Hepatocyte (in vitro differentiated cells): Measurements from ENCODE around the gene RABGAP1L. TPM values are rescaled to one million over a fixed set of nuclear protein-coding genes. Genes with fewer than 3 reads are reported as not detected.

ENCODE experiments used
- DNase-seq: peaks from one replicate; pipeline ENCODE4 v3.0.0-alpha.2; 2016; ENCODE audit warnings: low spot score
- H2AFZ ChIP-seq: fragments of 200-600 bp; sonication (generic); 2 replicates; pipeline ENCODE4 v1.6.0; 2016; ENCODE audit warnings: antibody characterized with exemption, mild to moderate bottlenecking
- H3K27ac ChIP-seq: fragments of 200-600 bp; sonication (generic); 2 replicates; pipeline ENCODE4 v1.5.1; 2016; ENCODE audit warnings: mild to moderate bottlenecking
- H3K27me3 ChIP-seq: fragments of 200-600 bp; sonication (generic); 2 replicates; pipeline ENCODE4 v1.6.1; 2016
- H3K36me3 ChIP-seq: fragments of 200-600 bp; sonication (generic); replicated peaks from 2 replicates; pipeline ENCODE4 v1.5.1; 2016; ENCODE audit warnings: low read depth; ENCODE audit not compliant: insufficient read depth
- H3K4me1 ChIP-seq: fragments of 200-600 bp; sonication (generic); 2 replicates; pipeline ENCODE4 v1.5.1; 2016; ENCODE audit warnings: mild to moderate bottlenecking, moderate library complexity; ENCODE audit not compliant: insufficient read depth
- H3K4me2 ChIP-seq: fragments of 200-600 bp; sonication (generic); 2 replicates; pipeline ENCODE4 v1.6.0; 2016
- H3K4me3 ChIP-seq: fragments of 200-600 bp; sonication (generic); 2 replicates; pipeline ENCODE4 v1.5.1; 2016; ENCODE audit warnings: mild to moderate bottlenecking
- H3K79me2 ChIP-seq: fragments of 200-600 bp; sonication (generic); 2 replicates; pipeline ENCODE4 v1.6.0; 2017; ENCODE audit warnings: mild to moderate bottlenecking
- H3K9me2 ChIP-seq: fragments of 200-600 bp; sonication (generic); replicated peaks from 2 replicates; pipeline ENCODE4 v1.6.0; 2017; ENCODE audit warnings: mild to moderate bottlenecking; ENCODE audit not compliant: insufficient read depth
- H3K9me3 ChIP-seq: fragments of 200-600 bp; sonication (generic); 2 replicates; pipeline ENCODE4 v1.5.1; 2016; ENCODE audit warnings: low read depth, mild to moderate bottlenecking
- H4K20me1 ChIP-seq: fragments of 200-600 bp; sonication (generic); 2 replicates; pipeline ENCODE4 v1.6.0; 2016; ENCODE audit warnings: mild to moderate bottlenecking; ENCODE audit not compliant: insufficient read depth, poor library complexity, severe bottlenecking
- EZH2 ChIP-seq: fragments of 200-600 bp; sonication (generic); IDR thresholded peaks from 2 replicates; pipeline ENCODE4 v1.6.1; 2016; ENCODE audit warnings: antibody characterized with exemption, mild to moderate bottlenecking, borderline replicate concordance
- EZH2phosphoT487 ChIP-seq: fragments of 200-600 bp; sonication (generic); IDR thresholded peaks from one replicate; pipeline ENCODE4 v1.6.1; 2018; ENCODE audit warnings: antibody characterized with exemption, mild to moderate bottlenecking, low read depth, moderate library complexity; ENCODE audit not compliant: unreplicated experiment, severe bottlenecking
- WGBS: methylation state at CpG from one replicate; pipeline ENCODE4 v1.1.6; 2016; ENCODE audit warnings: low lambda C conversion rate; ENCODE audit errors: missing lambda C conversion rate; 5-methylcytosine and 5-hydroxymethylcytosine counted together
- polyA plus RNA-seq: library from polyadenylated mRNA; unstranded; fragments of >200 nt; fragmentation: Nextera tagmentation; extraction: Ambion mirVana; gene quantifications from 2 replicates; pipeline ENCODE4 v1.2.1, GENCODE V29; 2016
- total RNA-seq: library from RNA; depleted of rRNA; stranded (reverse); fragments of >200 nt; gene quantifications from 2 replicates; pipeline ENCODE4 v1.2.3, GENCODE V29; 2014
- TF ChIP-seq, protein P1 (sequence below): fragments of 200-600 bp; sonication (generic); IDR thresholded peaks from 2 replicates; pipeline ENCODE4 v1.5.1; 2016; ENCODE audit warnings: antibody characterized with exemption, mild to moderate bottlenecking; ENCODE audit not compliant: poor library complexity

RABGAP1L gene
- total and polyA plus RNA-seq, 2 experiments from 2014 or later, result 15.0 to 41.8 TPM

DNA sequence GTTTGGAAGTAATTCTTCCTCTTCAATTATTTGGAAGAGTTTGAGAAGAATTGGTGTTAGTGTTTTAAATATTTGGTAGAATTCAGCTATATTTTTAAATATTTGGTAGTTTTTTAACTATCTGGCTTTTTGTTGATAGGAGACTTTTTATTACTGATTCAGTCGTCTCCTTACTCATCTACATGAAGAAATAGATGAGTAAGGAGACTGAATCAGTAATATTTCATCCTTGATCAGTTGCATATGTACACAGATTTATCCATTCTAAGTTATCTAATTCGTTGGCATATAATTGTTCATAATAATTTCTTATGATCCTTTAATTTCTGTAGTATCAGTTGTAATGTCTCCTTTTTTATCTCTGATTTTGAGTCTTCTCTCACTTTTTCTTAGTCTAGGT lies 512.5 kb downstream of the RABGAP1L start:
- TF ChIP-seq, protein P1, sequence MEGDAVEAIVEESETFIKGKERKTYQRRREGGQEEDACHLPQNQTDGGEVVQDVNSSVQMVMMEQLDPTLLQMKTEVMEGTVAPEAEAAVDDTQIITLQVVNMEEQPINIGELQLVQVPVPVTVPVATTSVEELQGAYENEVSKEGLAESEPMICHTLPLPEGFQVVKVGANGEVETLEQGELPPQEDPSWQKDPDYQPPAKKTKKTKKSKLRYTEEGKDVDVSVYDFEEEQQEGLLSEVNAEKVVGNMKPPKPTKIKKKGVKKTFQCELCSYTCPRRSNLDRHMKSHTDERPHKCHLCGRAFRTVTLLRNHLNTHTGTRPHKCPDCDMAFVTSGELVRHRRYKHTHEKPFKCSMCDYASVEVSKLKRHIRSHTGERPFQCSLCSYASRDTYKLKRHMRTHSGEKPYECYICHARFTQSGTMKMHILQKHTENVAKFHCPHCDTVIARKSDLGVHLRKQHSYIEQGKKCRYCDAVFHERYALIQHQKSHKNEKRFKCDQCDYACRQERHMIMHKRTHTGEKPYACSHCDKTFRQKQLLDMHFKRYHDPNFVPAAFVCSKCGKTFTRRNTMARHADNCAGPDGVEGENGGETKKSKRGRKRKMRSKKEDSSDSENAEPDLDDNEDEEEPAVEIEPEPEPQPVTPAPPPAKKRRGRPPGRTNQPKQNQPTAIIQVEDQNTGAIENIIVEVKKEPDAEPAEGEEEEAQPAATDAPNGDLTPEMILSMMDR, result no peak
- TF ChIP-seq EZH2, result no peak
- no peak for TF ChIP-seq EZH2phosphoT487
- H2AFZ ChIP-seq, result no peak overlapping the region
- no peaks in the 10 kb centered on the region for H4K20me1 ChIP-seq
- no peak overlapping the region for H3K27ac ChIP-seq
- H3K4me3 ChIP-seq, result no peak overlapping the region
- H3K36me3 ChIP-seq, result no peaks in the 10 kb centered on the region
- H3K4me1 ChIP-seq, result no peaks in the 10 kb centered on the region
- no peak overlapping the region for H3K4me2 ChIP-seq
- H3K79me2 ChIP-seq, result no peaks in the 10 kb centered on the region
- H3K27me3 ChIP-seq, result no peaks in the 10 kb centered on the region
- no peak for DNase-seq
- no peaks in the 10 kb centered on the region for H3K9me3 ChIP-seq
- WGBS, result 88% methylated on average over 2 of the region's 2 CpGs
- no peaks in the 10 kb centered on the region for H3K9me2 ChIP-seq

DNA sequence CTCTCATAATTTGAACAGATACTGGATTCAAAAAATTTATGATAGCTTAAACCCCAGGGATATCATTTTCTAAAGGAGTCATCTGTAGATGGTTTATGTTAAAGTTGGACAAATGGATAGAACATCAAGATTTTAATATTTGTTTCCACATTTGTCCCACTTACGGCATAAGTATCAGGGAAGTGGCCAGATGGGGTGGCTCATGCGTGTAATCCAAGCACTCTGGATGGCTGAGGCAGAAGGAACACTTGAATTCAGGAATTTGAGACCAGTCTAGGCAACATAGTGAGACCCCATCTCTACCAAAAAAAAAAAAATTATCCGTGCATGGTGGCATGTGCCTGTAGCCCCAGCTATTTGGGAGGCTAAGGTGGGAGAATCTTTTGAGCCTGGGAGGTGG lies 517.5 kb downstream of the RABGAP1L start:
- Histone ChIP-seq H3K36me3 (no peaks in the 10 kb centered on the region), H2AFZ (no peak overlapping the region), H3K4me1 (no peaks in the 10 kb centered on the region), H3K4me2 (no peak overlapping the region), H3K79me2 (no peaks in the 10 kb centered on the region), H3K27me3 (no peaks in the 10 kb centered on the region), H3K4me3 (no peak overlapping the region), H3K9me2 (no peaks in the 10 kb centered on the region), H3K9me3 (no peaks in the 10 kb centered on the region), H3K27ac (no peak overlapping the region), H4K20me1 (no peaks in the 10 kb centered on the region)
- DNase-seq, result no peak
- TF ChIP-seq EZH2phosphoT487 (no peak), EZH2 (no peak)
- TF ChIP-seq, protein P1, result no peak
- WGBS, result 95% methylated on average over 3 of the region's 3 CpGs

GRCh38 chr1:174678657-174679056 lies 519.3 kb downstream of the RABGAP1L start:
- Histone ChIP-seq H3K27ac (no peak overlapping the region), H3K36me3 (no peaks in the 10 kb centered on the region), H3K4me3 (no peak overlapping the region), H3K9me3 (no peaks in the 10 kb centered on the region), H4K20me1 (no peaks in the 10 kb centered on the region), H3K27me3 (no peaks in the 10 kb centered on the region), H3K4me1 (no peaks in the 10 kb centered on the region), H2AFZ (no peak overlapping the region), H3K9me2 (no peaks in the 10 kb centered on the region), H3K79me2 (no peaks in the 10 kb centered on the region), H3K4me2 (no peak overlapping the region)
- TF ChIP-seq EZH2phosphoT487 (no peak), EZH2 (no peak)
- TF ChIP-seq, protein P1, result no peak
- WGBS, result 96% methylated on average over 7 of the region's 7 CpGs
- DNase-seq, result no peak

DNA sequence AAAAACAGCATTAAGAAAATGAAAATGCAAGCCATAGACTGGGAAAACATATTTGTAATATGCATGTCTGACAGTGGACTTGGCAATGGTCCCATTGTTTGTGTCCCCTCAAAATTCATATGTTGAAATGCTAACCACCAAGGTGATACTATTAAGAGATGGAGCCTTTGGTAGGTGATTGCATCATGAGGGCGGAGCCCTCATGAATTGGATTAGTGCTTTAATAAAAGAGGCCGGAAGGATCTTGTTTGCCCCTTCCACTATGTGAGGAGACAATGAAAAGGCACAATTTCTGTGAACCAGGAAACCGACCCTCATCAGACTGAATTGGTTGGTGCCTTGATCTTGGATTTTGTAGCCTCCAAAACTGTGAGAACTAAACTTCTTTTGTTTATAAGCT lies 520.8 kb downstream of the RABGAP1L start:
- Histone ChIP-seq H3K27me3 (no peaks in the 10 kb centered on the region), H3K27ac (no peak overlapping the region), H2AFZ (no peak overlapping the region), H3K4me1 (no peaks in the 10 kb centered on the region), H3K79me2 (no peaks in the 10 kb centered on the region), H3K36me3 (no peaks in the 10 kb centered on the region), H3K9me3 (no peaks in the 10 kb centered on the region), H3K4me2 (no peak overlapping the region), H3K4me3 (no peak overlapping the region), H3K9me2 (no peaks in the 10 kb centered on the region), H4K20me1 (no peaks in the 10 kb centered on the region)
- 91% methylated on average over 3 of the region's 3 CpGs for WGBS
- DNase-seq, result no peak
- TF ChIP-seq, protein P1, result no peak
